Tibial artery (tissue), 4 donors: ENCODE measurements around the gene ZNF865.

ENCODE experiments used
- DNase-seq, 2 donors: peaks; one replicate each; pipeline ENCODE4 v3.0.0-alpha.2; 2019
- H3K27ac ChIP-seq, 2 donors: fragments of 200-600 bp; sonication (generic) in 1 of 2; 1 replicate in 1 of 2; 2 replicates in 1 of 2; pipeline ENCODE4 v1.5.1; 2018 to 2019; ENCODE audit warnings: mild to moderate bottlenecking in 1 of 2
- H3K27me3 ChIP-seq, 2 donors: fragments of 200-600 bp; sonication (generic) in 1 of 2; one replicate each; pipeline versions ENCODE4 v1.5.1 to v1.6.0; 2016 to 2019
- H3K36me3 ChIP-seq, 3 donors: fragments of 200-600 bp; sonication (generic) in 2 of 3; one replicate each; pipeline ENCODE4 v1.5.1; 2016 to 2019; ENCODE audit warnings: mild to moderate bottlenecking in 2 of 3
- H3K4me1 ChIP-seq, 4 donors: fragments of 200-600 bp; sonication (generic) in 2 of 4; 1 replicate in 3 of 4; 2 replicates in 1 of 4; pipeline ENCODE4 v1.5.1; 2016 to 2019
- H3K4me3 ChIP-seq, 2 donors: fragments of 200-600 bp; sonication (generic) in 1 of 2; 1 replicate in 1 of 2; 2 replicates in 1 of 2; pipeline ENCODE4 v1.5.1; 2018 to 2019; ENCODE audit warnings: mild to moderate bottlenecking in 2 of 2
- H3K9me3 ChIP-seq, 3 donors: fragments of 200-600 bp; sonication (generic) in 1 of 3; one replicate each; pipeline ENCODE4 v1.5.1; 2016 to 2019
- intact Hi-C: fragments of 100-400 bp; cut with DNase I; formaldehyde crosslinking; loops from one replicate; pipeline ENCODE4 v1.15.0; 2023; ENCODE audit warnings: low total_unique reads
- TF ChIP-seq, protein P1 (sequence below), 2 experiments: fragments of 200-600 bp in 1 of 2; fragments of 450-650 bp in 1 of 2; IDR thresholded peaks; one replicate each; pipeline ENCODE4 v1.5.1; 2017 to 2019; ENCODE audit warnings: antibody characterized with exemption in 2 of 2, mild to moderate bottlenecking in 1 of 2, moderate library complexity in 1 of 2

The ZNF865 gene

DNA sequence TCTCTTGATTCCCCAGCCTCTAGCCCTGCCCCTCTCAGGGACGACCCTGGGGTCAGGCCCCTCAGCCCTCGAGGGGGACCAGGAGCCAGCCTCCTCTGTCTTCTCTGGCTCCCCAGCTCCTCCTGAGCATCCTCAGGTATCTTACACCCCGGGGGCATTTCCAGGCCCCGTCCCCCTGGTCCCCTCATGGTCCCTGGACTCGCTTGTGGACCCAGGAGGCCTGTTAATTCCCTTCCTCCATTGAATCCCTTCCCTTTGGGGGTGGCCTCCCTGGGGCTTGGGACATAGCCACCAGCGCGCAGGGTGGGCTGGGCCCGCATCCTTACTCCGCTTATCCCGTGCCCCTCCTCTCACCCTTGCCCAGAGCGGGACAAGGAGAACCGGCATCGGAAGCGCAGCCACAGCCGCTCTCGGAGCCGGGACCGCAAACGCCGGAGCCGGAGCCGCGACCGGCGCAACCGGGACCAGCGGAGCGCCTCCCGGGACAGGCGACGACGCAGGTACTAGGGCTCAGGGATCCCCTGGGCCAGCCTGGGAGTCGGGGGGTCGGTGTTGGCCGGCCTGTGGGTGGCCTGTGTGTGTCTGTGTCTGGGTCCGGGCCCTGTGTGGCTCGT is 53.5 kb downstream of the ZNF865 start:
- Histone ChIP-seq H3K4me1 (peaks cover 0 to 48% (median 47%) of the 10 kb centered on the region in 4 donors), H3K27me3 (no peaks in the 10 kb centered on the region), H3K27ac (no peak overlapping the region), H3K9me3 (no peaks in the 10 kb centered on the region), H3K4me3 (no peak overlapping the region), H3K36me3 (peaks cover 34 to 56% (median 49%) of the 10 kb centered on the region in 3 donors)
- TF ChIP-seq, protein P1, sequence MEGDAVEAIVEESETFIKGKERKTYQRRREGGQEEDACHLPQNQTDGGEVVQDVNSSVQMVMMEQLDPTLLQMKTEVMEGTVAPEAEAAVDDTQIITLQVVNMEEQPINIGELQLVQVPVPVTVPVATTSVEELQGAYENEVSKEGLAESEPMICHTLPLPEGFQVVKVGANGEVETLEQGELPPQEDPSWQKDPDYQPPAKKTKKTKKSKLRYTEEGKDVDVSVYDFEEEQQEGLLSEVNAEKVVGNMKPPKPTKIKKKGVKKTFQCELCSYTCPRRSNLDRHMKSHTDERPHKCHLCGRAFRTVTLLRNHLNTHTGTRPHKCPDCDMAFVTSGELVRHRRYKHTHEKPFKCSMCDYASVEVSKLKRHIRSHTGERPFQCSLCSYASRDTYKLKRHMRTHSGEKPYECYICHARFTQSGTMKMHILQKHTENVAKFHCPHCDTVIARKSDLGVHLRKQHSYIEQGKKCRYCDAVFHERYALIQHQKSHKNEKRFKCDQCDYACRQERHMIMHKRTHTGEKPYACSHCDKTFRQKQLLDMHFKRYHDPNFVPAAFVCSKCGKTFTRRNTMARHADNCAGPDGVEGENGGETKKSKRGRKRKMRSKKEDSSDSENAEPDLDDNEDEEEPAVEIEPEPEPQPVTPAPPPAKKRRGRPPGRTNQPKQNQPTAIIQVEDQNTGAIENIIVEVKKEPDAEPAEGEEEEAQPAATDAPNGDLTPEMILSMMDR (IDR thresholded peaks at IDR 0.05), result no peak
- no peak for DNase-seq
- intact Hi-C loops, result no loop called here

DNA sequence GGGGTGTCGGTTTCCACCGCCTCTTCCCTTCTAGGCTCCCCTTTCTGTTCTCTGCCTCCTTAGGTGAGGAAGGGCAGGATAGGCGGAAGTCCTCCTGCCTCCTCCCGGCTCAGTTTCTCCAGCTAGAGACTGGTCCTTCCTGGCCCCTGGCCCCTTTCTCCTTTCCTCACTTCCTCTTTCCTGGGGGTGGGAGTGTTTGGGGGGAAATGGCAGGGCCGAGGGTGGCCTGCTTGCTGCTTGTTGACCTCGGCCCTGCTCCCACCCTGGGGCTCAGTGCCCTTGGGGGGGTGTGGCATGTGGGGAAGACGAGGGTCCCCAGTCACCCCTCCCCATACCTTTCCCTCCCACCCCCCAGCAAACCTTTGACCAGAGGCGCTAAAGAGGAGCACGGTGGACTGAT is 54.4 kb downstream of the ZNF865 start:
- intact Hi-C loops, result no loop called here
- DNase-seq, result no peak
- Histone ChIP-seq H3K36me3 (peaks cover 42 to 65% (median 58%) of the 10 kb centered on the region in 3 donors), H3K4me3 (no peak overlapping the region), H3K27ac (no peak overlapping the region), H3K27me3 (no peaks in the 10 kb centered on the region), H3K9me3 (no peaks in the 10 kb centered on the region), H3K4me1 (peaks cover 0 to 48% (median 47%) of the 10 kb centered on the region in 4 donors)
- TF ChIP-seq, protein P1 (IDR thresholded peaks at IDR 0.05), result no peak

DNA sequence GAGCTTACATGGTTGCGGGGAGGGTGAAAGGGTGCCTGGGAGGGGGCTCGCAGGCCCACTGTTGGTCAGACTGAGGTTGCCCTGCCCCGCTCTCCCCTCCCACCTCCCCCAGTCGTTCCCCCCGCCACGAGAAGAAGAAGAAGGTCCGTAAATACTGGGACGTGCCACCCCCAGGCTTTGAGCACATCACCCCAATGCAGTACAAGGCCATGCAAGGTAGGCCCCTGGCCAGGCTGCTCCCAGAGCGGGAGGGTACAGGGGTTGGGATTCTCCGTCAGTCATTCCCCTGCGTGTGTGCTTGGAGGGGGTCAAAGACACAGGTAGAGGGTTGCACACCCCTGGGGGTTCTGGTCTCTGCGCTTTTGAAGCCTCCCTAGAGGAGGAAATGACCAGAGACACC is 55.0 kb downstream of the ZNF865 start:
- H3K27ac ChIP-seq, result no peak overlapping the region
- H3K27me3 ChIP-seq, result no peaks in the 10 kb centered on the region
- H3K9me3 ChIP-seq, result no peaks in the 10 kb centered on the region
- TF ChIP-seq, protein P1 (IDR thresholded peaks at IDR 0.05), result no peak
- intact Hi-C loops, result no loop called here
- peaks cover 0 to 48% (median 47%) of the 10 kb centered on the region in 4 donors for H3K4me1 ChIP-seq
- no peak for DNase-seq
- H3K36me3 ChIP-seq, result peaks cover 44 to 71% (median 62%) of the 10 kb centered on the region in 3 donors
- no peak overlapping the region for H3K4me3 ChIP-seq

DNA sequence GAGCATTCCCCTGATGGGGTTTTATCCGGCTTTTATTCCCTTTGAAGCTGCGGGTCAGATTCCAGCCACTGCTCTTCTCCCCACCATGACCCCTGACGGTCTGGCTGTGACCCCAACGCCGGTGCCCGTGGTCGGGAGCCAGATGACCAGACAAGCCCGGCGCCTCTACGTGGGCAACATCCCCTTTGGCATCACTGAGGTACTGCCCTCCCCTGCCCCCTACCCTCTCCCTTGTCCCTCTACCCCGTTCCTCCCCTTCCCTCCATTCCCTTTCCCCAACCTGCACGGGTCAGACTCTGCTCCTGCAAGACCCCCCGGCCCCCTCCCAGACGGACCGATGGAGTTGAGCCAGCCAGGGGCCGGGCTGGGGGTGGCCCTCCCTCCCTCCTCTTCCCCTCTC is 55.5 kb downstream of the ZNF865 start:
- Histone ChIP-seq H3K27ac (no peak overlapping the region), H3K4me3 (no peak overlapping the region), H3K9me3 (no peaks in the 10 kb centered on the region), H3K27me3 (no peaks in the 10 kb centered on the region), H3K4me1 (peaks cover 0 to 43% (median 42%) of the 10 kb centered on the region in 4 donors), H3K36me3 (peaks cover 50 to 77% (median 68%) of the 10 kb centered on the region in 3 donors)
- DNase-seq, result no peak
- TF ChIP-seq, protein P1 (IDR thresholded peaks at IDR 0.05), result no peak
- intact Hi-C loops, result no loop called here

DNA sequence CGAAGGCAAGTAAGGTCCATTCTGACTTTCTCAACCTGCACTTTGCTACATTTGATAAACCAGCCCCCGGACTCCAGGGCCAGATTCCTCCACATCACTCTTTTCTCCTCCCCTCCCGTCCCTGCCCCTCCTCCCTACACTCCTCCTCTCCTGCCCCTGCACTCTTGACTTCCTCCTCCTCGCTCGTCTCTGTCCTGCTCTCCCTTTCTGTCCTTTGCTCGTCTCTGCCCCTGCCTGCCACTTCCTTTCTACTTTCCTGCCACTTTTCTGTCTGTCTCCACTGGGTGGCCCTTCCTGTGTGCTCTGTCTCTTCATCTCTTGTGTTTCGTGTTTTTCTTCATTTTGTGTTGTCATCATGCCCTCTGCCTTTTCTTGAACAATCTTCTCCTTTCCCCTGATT is 56.4 kb downstream of the ZNF865 start:
- peaks cover 58 to 85% (median 76%) of the 10 kb centered on the region in 3 donors for H3K36me3 ChIP-seq
- H3K4me1 ChIP-seq, result peaks cover 0 to 35% (median 34%) of the 10 kb centered on the region in 4 donors
- TF ChIP-seq, protein P1 (IDR thresholded peaks at IDR 0.05), result no peak
- H3K4me3 ChIP-seq, result no peak overlapping the region
- H3K27me3 ChIP-seq, result no peaks in the 10 kb centered on the region
- H3K27ac ChIP-seq, result no peak overlapping the region
- intact Hi-C loops, result no loop called here
- DNase-seq, result no peak
- H3K9me3 ChIP-seq, result no peaks in the 10 kb centered on the region
